H1 (cell line): ENCODE measurements around the gene CYB561A3. TPM values are rescaled to one million over a fixed set of nuclear protein-coding genes. Genes with fewer than 3 reads are reported as not detected.
A peak's percentile ranks its signal among the peaks of the same experiment; 100 is the strongest.

Source experiments
- BCL11A ChIP-seq, 2 experiments: IDR thresholded peaks; one replicate each; pipeline ENCODE4 v1.6.1; 2011; ENCODE audit warnings: low read depth in 2 of 2, low read length in 2 of 2, mild to moderate bottlenecking in 2 of 2
- CHD7 ChIP-seq: fragments of 300-600 bp; sonication (generic); IDR thresholded peaks from 2 replicates; pipeline ENCODE4 v1.7.1; 2012; ENCODE audit warnings: low read length, moderate library complexity, mild to moderate bottlenecking, inconsistent platforms; ENCODE audit not compliant: insufficient replicate concordance
- CREB1 ChIP-seq: IDR thresholded peaks from 2 replicates; pipeline ENCODE4 v1.6.1; 2012; ENCODE audit warnings: inconsistent platforms
- E2F6 ChIP-seq: IDR thresholded peaks from 2 replicates; pipeline ENCODE4 v1.6.1; 2012; ENCODE audit warnings: inconsistent platforms
- GTF2F1 ChIP-seq: IDR thresholded peaks from 2 replicates; pipeline ENCODE4 v1.6.1; 2012; ENCODE audit warnings: low read depth, low read length, improper control_type of control experiment, borderline replicate concordance
- MAFK ChIP-seq: IDR thresholded peaks from 2 replicates; pipeline ENCODE4 v1.6.1; 2012; ENCODE audit warnings: low read depth, mild to moderate bottlenecking, improper control_type of control experiment, low read length
- PHF8 ChIP-seq: fragments of 200-600 bp; sonication (generic); conservative IDR thresholded peaks from 2 replicates; pipeline ENCODE4 v1.7.1; 2012; ENCODE audit warnings: low read depth, mild to moderate bottlenecking, inconsistent platforms, low read length, moderate library complexity
- SP4 ChIP-seq: IDR thresholded peaks from 2 replicates; pipeline ENCODE4 v1.6.1; 2012; ENCODE audit warnings: low read length, inconsistent platforms
- TBP ChIP-seq: IDR thresholded peaks from 2 replicates; pipeline ENCODE4 v1.6.1; 2011; ENCODE audit warnings: low read depth, low read length, improper control_type of control experiment
- polyA plus RNA-seq, 7 experiments: library from polyadenylated mRNA; depleted of rRNA in 3 of 7; stranded (reverse) in 5 of 7; unstranded in 2 of 7; fragments of >200 nt in 5 of 7; fragments of 200-250 nt in 2 of 7; gene quantifications; 1 replicate in 5 of 7; 2 replicates in 1 of 7; 4 replicates in 1 of 7; pipeline versions ENCODE4 v1.2.1 to v1.2.3, GENCODE V29; 2011 to 2013; ENCODE audit warnings: missing spikeins in 2 of 7, mixed read lengths in 2 of 7
- total RNA-seq: library from RNA; stranded (reverse); fragmentation: NEBNext Ultra II Directional; extraction: Animal tissue kit (Norgen Biotek cat#: 25700); gene quantifications from 2 replicates; pipeline ENCODE4 v1.2.1, GENCODE V29; 2021

Gene CYB561A3
- total and polyA plus RNA-seq, 2 of the 8 experiments (the other 6 are each of a cell fraction or from before 2014, with no cell fraction given) = 29.6 to 41.2 TPM

GRCh38 chr11:61332797-61333549, 28.7 kb downstream of the CYB561A3 start, which contains the start of the genes DDB1 and TKFC (continued):
- TF ChIP-seq CHD7 = no peak
- TF ChIP-seq BCL11A (IDR thresholded peaks at IDR 0.05; ENCODE audit: low read depth in 2 of 2, low read length in 2 of 2) = no peak
- TF ChIP-seq TBP = peak; percentile 89
- peak; percentile 67 for TF ChIP-seq CREB1
- peak; percentile 91 for TF ChIP-seq PHF8
- 0 out of 2 replicates have a peak, but pooled peaks have one; percentile 64 for TF ChIP-seq SP4
- TF ChIP-seq E2F6 = no peak
- peak; percentile 30; the same call in 1 of the 2 replicates for TF ChIP-seq GTF2F1
- TF ChIP-seq MAFK = no peak
